MM.1S (cell line): ENCODE results near the gene ZNF675.
"Not testable (repeated sequence)": the region's sequence is repeated elsewhere in the genome, so short reads cannot be mapped to it uniquely, and the experiment has no call there.

Experiments used
- EZH2 ChIP-seq: fragments of 300-600 bp; sonication (generic); optimal IDR thresholded peaks from 2 replicates; pipeline ENCODE3; 2017; ENCODE audit warnings: low read depth, mild to moderate bottlenecking, antibody characterized with exemption, low read length, mixed read lengths
- EZH2phosphoT487 ChIP-seq: fragments of 300-600 bp; sonication (generic); IDR thresholded peaks from 2 replicates; pipeline ENCODE4 v1.6.1; 2018; ENCODE audit warnings: antibody characterized with exemption, low read length
- TF ChIP-seq, protein P1 (sequence below): fragments of 300-600 bp; sonication (generic); IDR thresholded peaks from 2 replicates; pipeline ENCODE4 v1.5.1; 2016; ENCODE audit warnings: antibody characterized with exemption, low read length, mixed read lengths

DNA sequence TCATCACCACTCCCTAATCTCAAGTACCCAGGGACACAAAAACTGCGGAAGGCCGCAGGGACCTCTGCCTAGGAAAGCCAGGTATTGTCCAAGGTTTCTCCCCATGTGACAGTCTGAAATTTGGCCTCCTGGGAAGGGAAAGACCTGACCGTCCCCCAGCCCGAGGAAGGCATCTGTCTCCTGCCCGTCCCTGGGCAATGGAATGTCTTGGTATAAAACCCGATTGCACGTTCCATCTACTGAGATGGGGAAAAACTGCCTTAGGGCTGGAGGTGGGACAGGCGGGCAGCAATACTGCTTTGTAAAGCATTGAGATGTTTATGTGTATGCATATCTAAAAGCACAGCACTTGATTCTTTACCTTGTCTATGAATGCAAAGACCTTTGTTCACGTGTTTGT, 5.9 kb upstream of the ZNF675 start:
- TF ChIP-seq, protein P1, sequence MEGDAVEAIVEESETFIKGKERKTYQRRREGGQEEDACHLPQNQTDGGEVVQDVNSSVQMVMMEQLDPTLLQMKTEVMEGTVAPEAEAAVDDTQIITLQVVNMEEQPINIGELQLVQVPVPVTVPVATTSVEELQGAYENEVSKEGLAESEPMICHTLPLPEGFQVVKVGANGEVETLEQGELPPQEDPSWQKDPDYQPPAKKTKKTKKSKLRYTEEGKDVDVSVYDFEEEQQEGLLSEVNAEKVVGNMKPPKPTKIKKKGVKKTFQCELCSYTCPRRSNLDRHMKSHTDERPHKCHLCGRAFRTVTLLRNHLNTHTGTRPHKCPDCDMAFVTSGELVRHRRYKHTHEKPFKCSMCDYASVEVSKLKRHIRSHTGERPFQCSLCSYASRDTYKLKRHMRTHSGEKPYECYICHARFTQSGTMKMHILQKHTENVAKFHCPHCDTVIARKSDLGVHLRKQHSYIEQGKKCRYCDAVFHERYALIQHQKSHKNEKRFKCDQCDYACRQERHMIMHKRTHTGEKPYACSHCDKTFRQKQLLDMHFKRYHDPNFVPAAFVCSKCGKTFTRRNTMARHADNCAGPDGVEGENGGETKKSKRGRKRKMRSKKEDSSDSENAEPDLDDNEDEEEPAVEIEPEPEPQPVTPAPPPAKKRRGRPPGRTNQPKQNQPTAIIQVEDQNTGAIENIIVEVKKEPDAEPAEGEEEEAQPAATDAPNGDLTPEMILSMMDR = not testable (repeated sequence)
- not testable (repeated sequence) for TF ChIP-seq EZH2phosphoT487, EZH2
